ENCODE measurements around the gene AP3S2.

Gene AP3S2

DNA sequence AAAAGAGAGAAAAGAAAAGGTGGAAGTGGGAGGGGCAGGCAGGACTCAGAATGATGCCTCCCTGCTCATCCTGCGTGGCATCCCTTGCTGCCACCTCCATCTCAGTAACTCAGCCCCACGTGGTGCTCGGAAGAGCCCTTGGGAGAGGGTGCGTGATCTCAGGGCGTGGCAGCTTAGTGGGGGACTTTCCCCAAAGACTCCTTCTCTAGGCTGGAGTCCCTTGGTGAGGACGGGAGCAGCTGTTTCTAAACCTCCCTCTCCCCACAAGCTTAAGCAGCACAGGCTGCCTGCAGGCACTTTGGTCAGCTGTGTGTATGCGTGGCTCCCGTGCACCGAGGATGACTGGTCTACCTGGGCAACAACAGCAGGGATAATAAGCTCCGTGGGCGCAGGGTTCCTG lies 71.8 kb downstream of the AP3S2 start:
- Histone ChIP-seq H3K9me2 (replicated peaks; ENCODE audit: low read depth, low read length) (no peaks in the 10 kb centered on the region), H3F3A (ENCODE audit: low read depth) (no peaks in the 10 kb centered on the region), H3K79me2 (ENCODE audit: insufficient read depth, low read length) (no peaks in the 10 kb centered on the region), H3K9me3 (ENCODE audit: insufficient read depth, low read depth, low read length) (no peaks in the 10 kb centered on the region), H3K27me3 (ENCODE audit: insufficient read depth, low read length, poor library complexity, severe bottlenecking) (no peaks in the 10 kb centered on the region), H3K4me2 (ENCODE audit: low read depth, low read length, poor library complexity, severe bottlenecking) (no peak overlapping the region), H3K4me1 (ENCODE audit: insufficient read depth, low read length, poor library complexity, severe bottlenecking) (peaks cover 6% of the 10 kb centered on the region), H3K36me3 (ENCODE audit: insufficient read depth, low read length) (no peaks in the 10 kb centered on the region), H3K4me3 (ENCODE audit: low read length, poor library complexity, severe bottlenecking) (no peak overlapping the region), H2AFZ (ENCODE audit: low read length) (no peak overlapping the region), H3K9ac (ENCODE audit: low read depth, low read length, poor library complexity, severe bottlenecking) (no peak overlapping the region), H4K20me1 (ENCODE audit: insufficient read depth, low read length, poor library complexity, severe bottlenecking) (no peaks in the 10 kb centered on the region)
- TF ChIP-seq CTCF (conservative IDR thresholded peaks at IDR 0.05; ENCODE audit: low read length) (no peak), EZH2phosphoT487 (IDR thresholded peaks at IDR 0.05; ENCODE audit: borderline replicate concordance) (no peak)

GRCh38 chr15:89820666-89821611 lies 72.9 kb downstream of the AP3S2 start:
- H3K4me3 ChIP-seq (ENCODE audit: low read length, poor library complexity, severe bottlenecking): no peak overlapping the region
- H3K4me2 ChIP-seq (ENCODE audit: low read depth, low read length, poor library complexity, severe bottlenecking): no peak overlapping the region

DNA sequence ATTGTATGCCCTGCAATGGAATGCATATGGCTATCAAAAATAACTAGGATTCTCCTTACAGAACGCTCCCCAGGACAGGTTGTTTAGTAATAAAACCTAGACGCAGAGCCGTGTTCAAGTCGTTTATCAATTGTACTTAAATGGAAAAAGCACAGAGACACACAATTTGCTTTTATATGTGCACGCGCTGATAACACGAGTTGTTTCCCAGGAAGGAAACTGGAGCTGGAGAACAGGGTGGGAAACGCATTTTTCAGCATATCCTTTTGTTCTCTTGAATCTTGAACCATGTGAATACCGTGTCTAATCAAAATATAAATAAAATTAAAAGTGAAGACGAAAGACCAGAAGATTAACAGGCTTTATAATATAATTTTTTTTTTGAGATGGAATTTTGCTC lies 75.5 kb downstream of the AP3S2 start:
- H3K27me3 ChIP-seq (ENCODE audit: insufficient read depth, low read length, poor library complexity, severe bottlenecking): no peaks in the 10 kb centered on the region

More at GRCh38 chr15:89820666-89821611, 72.9 kb downstream of the AP3S2 start:
- Histone ChIP-seq H3K36me3 (ENCODE audit: insufficient read depth, low read length) (no peaks in the 10 kb centered on the region), H4K20me1 (ENCODE audit: insufficient read depth, low read length, poor library complexity, severe bottlenecking) (no peaks in the 10 kb centered on the region), H3K27me3 (ENCODE audit: insufficient read depth, low read length, poor library complexity, severe bottlenecking) (no peaks in the 10 kb centered on the region), H3K79me2 (ENCODE audit: insufficient read depth, low read length) (no peaks in the 10 kb centered on the region), H3K9me2 (replicated peaks; ENCODE audit: low read depth, low read length) (no peaks in the 10 kb centered on the region), H3K9ac (ENCODE audit: low read depth, low read length, poor library complexity, severe bottlenecking) (no peak overlapping the region), H2AFZ (ENCODE audit: low read length) (no peak overlapping the region), H3K9me3 (ENCODE audit: insufficient read depth, low read depth, low read length) (no peaks in the 10 kb centered on the region), H3K4me1 (ENCODE audit: insufficient read depth, low read length, poor library complexity, severe bottlenecking) (peaks cover 6% of the 10 kb centered on the region), H3F3A (ENCODE audit: low read depth) (no peaks in the 10 kb centered on the region)
- TF ChIP-seq EZH2phosphoT487 (IDR thresholded peaks at IDR 0.05; ENCODE audit: borderline replicate concordance): no peak
- no peak for TF ChIP-seq CTCF (conservative IDR thresholded peaks at IDR 0.05; ENCODE audit: low read length)

More for the DNA sequence above, 75.5 kb downstream of the AP3S2 start:
- H3F3A ChIP-seq (ENCODE audit: low read depth): no peaks in the 10 kb centered on the region
- H3K4me2 ChIP-seq (ENCODE audit: low read depth, low read length, poor library complexity, severe bottlenecking): no peak overlapping the region
- H2AFZ ChIP-seq (ENCODE audit: low read length): no peak overlapping the region
- TF ChIP-seq CTCF (conservative IDR thresholded peaks at IDR 0.05; ENCODE audit: low read length): no peak
- no peak for TF ChIP-seq EZH2phosphoT487 (IDR thresholded peaks at IDR 0.05; ENCODE audit: borderline replicate concordance)
- H3K9ac ChIP-seq (ENCODE audit: low read depth, low read length, poor library complexity, severe bottlenecking): no peak overlapping the region
- no peaks in the 10 kb centered on the region for H3K36me3 ChIP-seq (ENCODE audit: insufficient read depth, low read length)
- H3K79me2 ChIP-seq (ENCODE audit: insufficient read depth, low read length): no peaks in the 10 kb centered on the region
- H3K4me3 ChIP-seq (ENCODE audit: low read length, poor library complexity, severe bottlenecking): no peak overlapping the region
- no peaks in the 10 kb centered on the region for H4K20me1 ChIP-seq (ENCODE audit: insufficient read depth, low read length, poor library complexity, severe bottlenecking)
- H3K4me1 ChIP-seq (ENCODE audit: insufficient read depth, low read length, poor library complexity, severe bottlenecking): peaks cover 1% of the 10 kb centered on the region
- H3K9me2 ChIP-seq (replicated peaks; ENCODE audit: low read depth, low read length): no peaks in the 10 kb centered on the region
- H3K9me3 ChIP-seq (ENCODE audit: insufficient read depth, low read depth, low read length): no peaks in the 10 kb centered on the region

Measured in Loucy (cell line).